ENCODE results near the gene PRLR.
"Not testable (repeated sequence)": the region's sequence is repeated elsewhere in the genome, so short reads cannot be mapped to it uniquely, and the experiment has no call there.

The PRLR gene

DNA sequence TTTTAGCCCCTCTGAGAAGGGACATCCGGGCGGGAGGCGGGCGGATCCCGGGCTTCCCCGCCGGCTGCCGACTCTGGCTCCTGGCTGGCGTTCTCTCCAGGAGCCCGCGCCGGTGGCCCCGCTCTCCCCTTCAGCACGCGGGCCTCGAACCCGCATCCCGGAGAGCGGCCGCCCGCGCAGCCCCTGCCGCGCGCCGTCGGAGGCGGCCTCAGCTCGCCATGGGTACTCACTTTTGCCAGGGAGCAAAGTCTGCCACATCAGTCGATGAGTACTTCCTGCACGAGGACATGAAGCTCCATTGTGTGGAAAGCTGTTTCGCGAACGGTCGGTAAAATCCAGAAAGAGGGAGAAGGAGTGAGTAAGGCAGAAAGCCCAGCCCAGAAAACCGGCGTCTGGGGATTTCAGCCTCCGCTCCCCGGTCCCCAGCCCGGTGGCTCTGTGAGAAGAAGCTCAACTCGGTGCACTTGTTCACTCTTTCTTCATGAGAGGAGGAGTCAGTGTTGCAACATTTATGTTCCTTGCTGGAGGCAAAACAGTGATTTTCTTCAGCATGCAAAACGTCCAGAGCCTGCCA lies at the start of gene PRLR:
Gene PRLR, minus strand, starts transcription at position 450 of the 574 bp plus-strand sequence. CDS start 140,867 bp downstream, outside the sequence.
- DNase-seq (ENCODE audit: low read depth): no peak

DNA sequence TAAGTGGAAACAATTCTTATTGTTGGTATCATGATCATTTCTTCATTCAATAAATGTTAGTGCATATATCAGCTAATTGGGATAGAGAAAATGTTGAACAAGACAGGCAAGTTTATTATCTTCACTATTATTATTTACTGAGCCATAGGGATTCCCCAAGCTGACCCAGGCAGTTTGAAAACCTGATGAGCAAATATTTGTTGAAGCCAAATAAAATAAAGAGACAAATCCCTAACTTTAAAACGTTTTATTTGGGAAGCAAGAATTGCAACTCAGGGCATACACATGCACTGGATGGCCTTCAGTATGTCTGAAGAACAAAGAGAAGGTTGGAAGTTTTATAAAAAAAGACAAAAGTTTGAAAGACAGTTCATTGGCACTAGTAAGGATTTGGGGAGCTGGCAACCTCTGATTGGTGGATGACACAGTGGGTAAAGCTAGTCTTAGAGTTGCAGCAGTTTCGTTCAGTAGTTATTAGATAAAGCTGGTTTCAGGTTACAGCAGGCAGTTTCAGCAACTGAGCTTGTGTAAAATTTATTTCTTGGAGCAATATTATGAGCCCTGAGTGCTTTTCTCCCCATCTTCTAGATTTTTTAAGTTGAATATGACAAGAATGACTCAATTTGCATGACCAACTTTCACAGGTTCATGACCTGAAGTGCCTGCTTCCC lies 44.7 kb upstream of the PRLR start:
- no peak for DNase-seq (ENCODE audit: low read depth)

DNA sequence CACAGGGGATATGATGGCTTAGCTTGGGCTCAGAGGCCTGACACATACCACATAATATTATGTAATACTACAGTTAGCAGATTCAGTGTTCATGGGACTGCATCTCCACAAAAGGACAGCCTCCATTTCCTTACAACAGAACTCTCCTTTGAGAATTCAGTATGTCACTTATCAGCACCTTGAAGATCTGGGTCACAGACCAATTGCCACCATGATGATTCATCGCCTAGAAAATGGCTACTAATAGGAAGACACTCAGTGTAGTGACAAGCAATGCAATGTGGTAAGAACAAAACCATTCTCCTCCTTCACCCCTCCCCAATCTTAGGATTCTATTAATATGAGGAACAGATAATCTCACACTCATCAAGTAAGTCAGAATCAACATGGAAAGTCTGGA lies 38.7 kb upstream of the PRLR start:
- DNase-seq (ENCODE audit: low read depth): no peak

DNA sequence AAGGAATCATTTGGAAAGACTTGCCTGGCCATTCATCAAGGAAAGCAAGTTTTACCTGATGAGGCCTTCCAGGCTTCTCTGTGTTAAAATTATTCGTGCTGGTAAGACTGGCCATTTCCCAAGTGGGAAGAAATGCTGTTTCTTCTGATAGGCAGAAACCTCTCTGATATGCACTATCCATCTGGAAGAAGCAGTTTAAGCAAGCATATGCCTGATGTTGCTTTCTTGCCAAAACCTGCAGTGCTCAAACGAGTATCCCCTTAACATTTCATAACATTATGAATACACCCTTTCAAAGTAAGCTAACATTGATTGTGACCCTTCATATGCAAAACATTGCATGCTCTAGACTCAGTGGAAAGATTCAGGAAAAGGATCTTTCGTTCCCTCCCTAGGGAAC lies 36.0 kb upstream of the PRLR start:
- no peak for DNase-seq (ENCODE audit: low read depth)

DNA sequence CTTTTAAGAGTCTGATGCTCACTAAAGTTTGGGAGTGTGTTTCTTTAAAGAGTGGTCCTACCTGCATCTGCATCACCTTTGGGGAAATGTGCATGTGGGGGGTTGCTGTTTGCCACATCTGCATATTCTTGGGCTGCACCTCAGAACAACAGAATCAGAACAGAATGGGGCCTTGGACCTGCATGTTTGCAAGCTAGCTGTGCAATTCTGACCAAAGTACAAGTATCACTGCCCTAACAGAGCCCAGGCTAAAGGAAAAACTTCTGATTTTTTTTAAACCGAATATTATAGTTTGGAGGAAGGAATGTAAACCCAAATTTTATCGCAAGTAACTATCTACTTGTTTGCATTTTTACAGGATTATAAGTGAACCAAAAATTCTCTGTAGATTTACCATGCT lies 34.2 kb upstream of the PRLR start:
- no peak for DNase-seq (ENCODE audit: low read depth)

DNA sequence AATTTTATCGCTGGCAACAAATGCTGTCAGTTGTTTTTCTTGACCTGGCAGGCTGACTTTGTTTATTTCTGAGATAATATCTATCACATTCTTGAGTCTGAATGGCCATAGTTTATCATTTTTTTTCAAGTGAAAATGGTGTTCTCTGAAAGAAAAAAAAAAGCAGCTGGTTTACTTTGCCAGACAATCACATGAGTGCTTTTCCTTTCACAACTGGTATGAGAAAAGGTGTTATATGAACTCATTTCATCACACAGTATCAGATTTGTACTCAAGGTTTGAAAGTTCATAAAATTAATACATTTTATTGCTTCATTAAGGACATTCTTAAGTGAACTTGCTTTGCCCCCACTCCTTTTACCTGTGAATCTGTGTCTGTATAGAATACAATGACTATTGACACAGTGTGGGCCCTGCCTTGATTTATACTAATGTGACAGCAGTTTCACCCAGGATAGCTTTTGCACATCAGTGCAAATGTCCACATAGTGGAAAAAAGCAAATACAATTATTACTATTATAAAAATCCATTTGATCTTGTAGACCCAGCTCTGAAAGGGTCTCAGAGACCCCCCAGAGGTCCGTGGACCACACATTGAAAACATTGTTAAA lies 33.1 kb upstream of the PRLR start:
- DNase-seq (ENCODE audit: low read depth): no peak

DNA sequence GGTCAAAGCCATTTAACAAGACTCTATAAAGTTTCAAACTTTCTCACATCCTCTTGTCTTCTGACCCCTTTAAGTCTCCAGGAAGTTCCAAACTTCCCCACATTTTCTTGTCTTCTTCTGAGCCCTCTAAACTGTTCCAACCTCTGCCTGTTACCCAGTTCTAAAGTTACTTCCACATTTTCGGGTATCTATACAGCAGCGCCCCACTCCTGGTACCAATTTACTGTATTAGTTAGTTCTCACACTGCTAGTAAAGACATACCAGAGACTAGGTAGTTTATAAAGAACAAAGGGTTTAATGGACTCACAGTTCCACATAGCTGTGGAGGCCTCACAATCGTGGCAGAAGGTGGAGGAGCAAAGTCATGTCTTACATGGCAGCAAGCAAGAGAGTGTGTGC lies 23.3 kb upstream of the PRLR start:
- no peak for DNase-seq (ENCODE audit: low read depth)

DNA sequence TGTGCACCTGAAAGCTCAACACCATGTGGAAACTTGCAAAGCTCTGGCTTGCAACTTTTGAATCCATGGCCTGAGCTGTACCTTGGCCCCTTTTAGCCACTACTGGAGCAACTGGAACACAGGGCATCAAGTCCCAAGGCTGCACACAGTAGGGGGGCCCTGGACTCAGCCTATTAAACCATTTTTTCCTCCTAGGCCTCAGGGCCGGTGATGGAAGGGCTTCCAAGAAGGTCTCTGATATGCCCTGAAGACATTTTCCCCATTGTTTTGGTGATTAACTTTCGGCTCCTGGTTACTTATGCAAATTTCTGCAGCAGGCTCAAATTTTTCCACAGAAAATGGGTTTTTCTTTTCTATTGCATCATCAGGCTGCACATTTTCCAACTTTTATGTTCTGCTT lies 22.7 kb upstream of the PRLR start:
- DNase-seq (ENCODE audit: low read depth): no peak

DNA sequence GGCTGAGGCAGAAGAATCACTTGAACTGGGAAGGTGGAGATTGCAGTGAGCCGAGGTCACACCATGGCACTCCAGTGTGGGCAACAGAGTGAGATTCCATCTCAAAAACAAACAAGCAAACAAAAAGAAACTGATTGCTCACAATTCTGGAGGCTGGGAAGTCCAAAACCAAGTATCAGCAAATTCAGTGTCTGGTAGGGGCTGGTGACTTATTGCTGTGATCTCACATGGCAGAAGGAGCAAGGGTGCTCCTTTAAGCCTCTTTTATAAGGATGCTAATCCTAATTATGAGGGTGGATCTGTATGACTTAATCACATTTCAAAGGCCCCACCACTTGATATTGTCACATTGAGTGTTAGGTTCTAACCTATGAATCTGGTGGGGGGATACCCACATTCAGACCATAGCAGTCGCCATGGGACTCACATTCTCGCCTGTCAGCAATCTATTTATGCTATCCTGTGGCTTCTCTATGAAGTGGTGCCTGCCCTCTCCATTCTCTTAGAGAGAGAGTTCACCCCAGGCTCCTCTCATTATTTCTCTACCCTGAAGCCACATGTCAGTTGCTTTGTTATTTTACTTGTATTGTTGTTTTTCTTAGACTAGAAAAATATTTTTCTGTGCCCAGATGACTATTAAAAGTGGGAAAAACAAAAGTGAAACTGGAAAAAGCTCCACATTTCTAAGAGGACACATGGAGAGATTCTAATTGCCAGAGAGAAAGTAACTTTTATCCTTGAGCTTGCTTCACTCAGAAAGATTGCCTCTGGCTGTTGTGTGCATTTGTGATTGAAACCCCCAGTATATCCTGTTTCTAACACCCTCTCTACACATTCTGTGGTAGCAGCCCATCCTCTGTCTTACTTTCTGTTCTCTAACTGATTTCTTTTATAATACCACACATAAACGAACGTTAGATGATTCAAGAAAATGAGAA lies 18.8 kb upstream of the PRLR start:
- no peak for DNase-seq (ENCODE audit: low read depth)

DNA sequence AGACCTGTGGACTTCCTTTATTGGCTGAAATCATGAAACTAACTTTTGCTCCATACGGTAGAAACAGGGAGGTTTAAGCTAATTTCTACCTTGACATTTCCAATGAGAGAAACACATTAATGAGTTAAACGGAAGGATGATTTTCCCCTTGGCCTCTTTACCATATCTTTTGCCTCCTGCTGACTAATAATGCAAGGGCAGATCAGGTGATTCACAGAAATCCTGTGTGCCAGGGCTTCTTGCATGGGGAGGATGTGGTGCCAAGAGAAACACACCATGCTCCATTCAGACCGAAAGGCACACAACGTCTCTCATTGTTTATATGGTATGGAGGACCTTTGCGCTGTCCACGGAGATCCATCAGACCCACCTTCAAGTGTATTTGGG lies 17.4 kb upstream of the PRLR start:
- no peak for DNase-seq (ENCODE audit: low read depth)

DNA sequence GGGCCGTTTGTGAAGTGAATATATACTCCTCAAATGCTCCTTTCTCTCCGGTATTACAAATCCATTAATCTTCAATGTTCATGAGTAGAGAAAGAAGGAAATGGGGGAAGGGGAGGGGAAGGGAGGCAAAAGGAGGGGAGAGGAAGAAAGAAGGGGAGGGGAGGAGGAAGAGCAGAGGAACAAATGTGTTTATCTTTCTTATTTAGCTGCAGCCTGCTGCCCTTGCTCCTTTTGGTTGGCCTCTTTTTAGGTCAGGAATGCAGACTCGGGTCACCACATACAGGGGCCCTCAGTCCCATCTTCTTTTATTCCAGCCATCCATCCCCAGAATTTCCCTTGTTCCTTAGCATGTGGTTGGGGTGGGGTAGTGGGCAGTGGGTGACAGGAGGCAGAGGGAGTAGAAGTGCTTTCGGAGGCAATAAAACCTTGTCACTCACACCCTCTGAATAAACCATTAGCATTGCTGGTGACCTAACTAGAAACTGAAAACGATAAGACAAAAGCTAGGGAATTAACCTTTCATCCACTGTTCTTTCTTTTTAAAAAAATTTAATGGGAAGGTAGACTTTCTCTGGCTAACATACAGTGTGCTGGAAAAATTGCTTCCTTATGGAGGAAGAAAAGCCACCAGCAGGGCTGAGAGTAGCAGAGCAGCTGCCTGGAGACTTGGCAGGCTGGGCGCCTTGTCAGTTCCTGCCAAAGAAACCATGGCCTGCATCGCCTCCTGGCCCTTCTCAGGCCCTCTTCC lies 16.8 kb upstream of the PRLR start:
- no peak for DNase-seq (ENCODE audit: low read depth)

DNA sequence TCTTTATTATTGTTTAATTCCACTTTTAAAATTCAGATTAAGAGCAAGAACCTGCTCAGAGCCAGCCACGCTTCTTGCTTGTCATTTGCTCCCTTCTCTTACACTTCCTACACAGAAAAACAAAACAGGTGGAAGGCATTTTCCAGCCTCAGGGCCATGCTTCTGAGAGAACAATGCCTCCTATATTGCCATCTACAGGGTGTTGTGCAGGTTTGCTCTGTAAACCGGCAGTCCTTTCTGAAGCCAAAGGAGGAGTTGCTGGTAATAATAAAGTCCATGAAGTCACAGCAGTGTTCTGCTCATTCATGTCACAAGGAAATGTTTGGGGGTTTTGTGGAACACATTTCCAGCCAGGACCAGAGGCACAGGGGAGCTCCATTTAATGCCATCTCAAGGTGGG lies 16.1 kb upstream of the PRLR start:
- DNase-seq (ENCODE audit: low read depth): no peak

DNA sequence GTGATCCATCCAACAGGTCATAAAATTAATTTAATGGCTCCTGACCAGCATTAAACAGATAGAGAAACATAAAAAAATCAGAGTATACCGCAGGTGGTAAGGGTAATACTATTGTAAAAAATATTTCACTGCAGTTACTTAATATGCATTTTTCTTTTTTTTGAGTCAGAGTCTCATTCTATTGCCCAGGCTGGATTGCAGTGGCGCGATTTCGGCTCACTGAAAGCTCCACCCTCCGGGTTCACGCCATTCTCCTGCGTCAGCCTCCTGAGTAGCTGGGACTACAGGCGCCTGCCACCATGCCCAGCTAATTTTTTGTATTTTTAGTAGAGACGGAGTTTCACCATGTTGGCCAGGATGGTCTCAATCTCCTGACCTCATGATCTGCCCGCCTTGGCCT lies 15.1 kb upstream of the PRLR start:
- DNase-seq (ENCODE audit: low read depth): not testable (repeated sequence)

DNA sequence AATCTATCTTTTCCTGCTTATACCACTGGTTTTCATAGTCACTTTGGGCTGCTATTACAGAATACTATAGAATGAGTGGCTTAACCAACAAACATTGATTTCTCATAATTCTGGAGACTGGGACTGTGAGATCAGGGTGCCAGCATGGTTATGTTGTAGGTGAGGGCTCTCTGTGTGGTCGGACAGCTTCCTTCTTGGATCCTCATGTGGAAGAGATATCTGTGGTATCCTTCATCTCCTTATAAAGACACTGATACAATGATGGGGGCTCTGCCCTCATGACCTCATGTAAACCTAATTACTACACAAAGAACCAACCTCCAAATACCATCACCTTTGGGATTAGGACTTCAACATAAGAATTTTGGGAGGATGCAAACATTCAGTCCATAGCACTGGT lies 13.9 kb upstream of the PRLR start:
- DNase-seq (ENCODE audit: low read depth): no peak

DNA sequence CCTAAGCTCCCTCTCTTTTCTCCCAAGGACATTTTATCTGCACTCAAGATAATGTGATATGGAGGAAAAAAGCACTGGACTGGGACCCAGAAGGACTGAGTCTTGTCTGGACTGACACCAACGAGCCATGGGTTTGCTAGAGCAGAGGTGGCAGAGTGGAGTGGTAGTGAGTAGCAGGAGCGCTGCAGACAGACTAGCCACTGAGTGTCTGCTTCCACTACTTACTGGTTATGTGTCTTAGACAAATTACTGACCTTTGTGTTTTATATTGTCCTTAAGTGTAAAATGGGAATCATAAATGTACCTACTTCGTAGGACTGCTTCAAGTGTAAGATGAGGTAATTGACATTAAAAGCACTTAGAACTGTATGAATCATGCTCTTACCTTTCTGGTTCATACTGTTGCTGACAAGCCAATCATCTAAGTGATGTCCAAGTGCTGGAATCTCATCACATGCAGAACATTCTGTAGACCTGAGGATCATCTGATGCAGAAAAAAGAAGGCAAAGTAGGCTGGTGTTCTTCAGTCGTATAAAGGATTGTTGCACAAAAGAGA lies 12.5 kb upstream of the PRLR start:
- DNase-seq (ENCODE audit: low read depth): no peak

DNA sequence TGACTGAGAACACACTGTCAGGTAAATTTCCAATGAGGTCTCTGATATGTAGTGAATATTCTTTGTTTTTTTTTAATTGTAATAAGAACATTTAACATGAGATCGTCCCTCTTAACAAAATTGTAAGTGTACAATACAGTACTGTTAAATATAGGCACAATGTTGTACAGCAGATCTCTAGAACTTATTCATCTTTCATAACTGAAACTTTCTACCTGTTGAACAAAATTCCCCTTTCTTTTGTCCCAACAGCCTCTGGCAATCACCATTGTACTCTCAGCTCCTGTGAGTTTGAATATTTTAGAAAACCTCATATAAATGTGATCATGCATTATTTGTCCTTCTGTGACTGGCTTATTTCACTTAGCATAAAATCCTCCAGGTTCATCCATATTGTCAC lies 10.6 kb upstream of the PRLR start:
- no peak for DNase-seq (ENCODE audit: low read depth)

DNA sequence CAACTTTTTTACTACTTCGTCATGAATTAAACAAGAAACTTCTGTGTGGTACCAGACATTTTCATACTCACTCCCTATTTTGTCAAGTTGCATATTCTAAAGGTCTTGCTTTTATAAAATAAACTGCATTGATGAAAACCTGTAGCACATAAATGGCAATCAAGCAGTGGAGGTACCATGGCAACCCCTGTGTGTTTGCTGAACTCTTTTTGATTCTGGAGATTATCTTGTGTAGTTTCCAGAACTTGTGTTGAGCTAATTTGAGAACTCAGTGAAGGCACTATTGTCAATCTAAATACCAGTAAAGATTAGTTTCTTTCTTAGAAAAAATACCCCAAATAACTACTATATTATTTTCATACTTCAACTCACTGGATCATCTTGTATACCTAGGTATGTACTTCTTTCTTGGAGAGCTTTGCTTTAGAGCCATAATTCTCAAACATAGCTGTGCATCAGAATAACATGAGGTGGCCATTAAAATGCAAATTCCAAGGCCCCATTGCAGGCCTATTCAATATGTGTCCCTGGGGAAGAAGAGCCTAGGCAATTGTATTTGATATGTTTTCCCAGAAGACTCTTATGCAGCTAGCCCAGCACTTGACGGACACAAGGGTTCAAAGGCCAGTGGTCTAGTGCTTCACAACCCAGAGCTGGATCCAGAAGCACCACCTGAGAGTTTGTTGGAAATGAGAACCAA lies 9.8 kb upstream of the PRLR start:
- DNase-seq (ENCODE audit: low read depth): no peak

DNA sequence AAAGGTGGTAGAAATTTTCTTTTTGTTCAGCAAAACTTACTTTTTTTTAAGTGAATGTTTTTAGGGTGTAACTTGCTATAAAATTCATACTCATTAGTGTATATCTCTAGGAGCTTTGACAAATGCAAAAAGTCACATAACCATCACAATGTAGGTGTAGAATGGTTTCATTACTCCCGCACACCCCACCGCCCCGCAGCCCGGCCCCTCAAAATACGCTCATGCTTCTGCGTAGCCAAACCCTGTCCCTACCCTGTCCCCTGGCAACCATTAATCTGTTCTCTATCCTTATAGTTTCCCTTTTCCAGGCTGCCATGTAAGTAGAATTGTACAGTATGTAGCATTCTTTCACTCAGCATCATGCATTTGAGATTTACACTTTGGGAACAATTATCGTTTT lies 9.2 kb upstream of the PRLR start:
- DNase-seq (ENCODE audit: low read depth): no peak

DNA sequence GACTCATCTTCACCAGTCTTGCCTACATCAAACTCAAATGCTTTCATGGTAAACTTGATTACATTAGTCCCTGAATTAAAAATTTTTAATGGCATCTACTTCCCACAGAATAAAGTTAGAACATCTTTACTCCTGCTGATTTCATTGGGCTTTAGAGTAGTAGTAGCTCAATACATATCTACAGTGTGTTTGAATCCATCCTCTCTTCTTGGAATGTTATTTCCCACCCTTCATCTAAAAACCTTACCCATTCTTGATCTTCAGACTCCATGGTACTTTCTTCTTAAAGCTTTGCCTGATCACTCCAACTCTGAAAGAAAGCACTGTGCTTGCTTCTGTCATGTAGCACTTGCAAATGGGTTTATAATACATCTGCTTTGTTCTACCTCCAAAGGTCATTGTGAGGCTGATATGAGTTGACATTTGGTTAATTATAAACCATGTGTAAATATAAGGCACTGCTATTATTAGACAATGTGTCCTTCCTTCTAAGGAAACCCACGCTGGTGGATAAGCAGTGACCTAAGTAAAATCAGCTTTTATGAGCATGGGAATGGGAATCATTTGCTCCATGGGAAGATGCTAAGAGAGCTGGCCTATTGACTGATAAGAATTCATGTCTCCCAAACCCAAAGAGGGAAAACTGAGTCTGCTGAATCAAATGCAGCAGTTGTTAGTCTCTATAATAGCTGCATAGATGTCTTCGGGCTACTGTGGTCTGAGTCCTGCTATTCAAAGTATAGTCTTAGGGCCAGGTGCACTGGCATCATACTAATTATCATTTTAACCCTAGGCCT lies 7.5 kb upstream of the PRLR start:
- DNase-seq (ENCODE audit: low read depth): no peak

DNA sequence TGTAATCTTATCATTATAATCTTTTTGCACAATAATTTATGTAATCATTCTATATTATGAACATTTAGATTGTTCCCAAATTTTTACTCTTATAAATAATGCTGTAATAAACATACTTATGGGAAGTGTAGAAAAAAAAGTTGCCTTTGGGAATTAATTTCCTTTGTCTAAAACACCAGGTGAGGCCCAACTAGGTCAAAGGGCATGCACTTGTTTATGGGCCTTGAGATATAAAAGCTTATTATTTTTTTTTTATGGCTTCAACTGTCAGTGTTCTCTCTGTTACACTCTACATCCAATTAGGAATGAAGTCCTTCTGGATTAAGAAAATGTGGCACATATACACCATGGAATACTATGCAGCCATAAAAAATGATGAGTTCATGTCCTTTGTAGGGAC lies 6.5 kb upstream of the PRLR start:
- DNase-seq (ENCODE audit: low read depth): no peak
